ENCODE results near the gene SLC26A8.

SLC26A8 gene

GRCh38 chr6:35905841-35906498 lies 118.5 kb downstream of the SLC26A8 start:
- Histone ChIP-seq H3K4me1 (ENCODE audit: insufficient read depth, low read length) (no peaks in the 10 kb centered on the region), H2AFZ (ENCODE audit: low read depth, low read length) (no peak overlapping the region), H3K36me3 (ENCODE audit: insufficient read depth, low read length) (peaks cover 16% of the 10 kb centered on the region), H3K27me3 (ENCODE audit: insufficient read depth, low read length) (no peaks in the 10 kb centered on the region), H3K9me3 (ENCODE audit: low read length) (peaks cover 25% of the 10 kb centered on the region), H3K4me3 (ENCODE audit: low read length) (no peak overlapping the region)

GRCh38 chr6:35905141-35905785 lies 119.2 kb downstream of the SLC26A8 start:
- peaks cover 19% of the 10 kb centered on the region for H3K9me3 ChIP-seq (ENCODE audit: low read length)
- H2AFZ ChIP-seq (ENCODE audit: low read depth, low read length) = no peak overlapping the region
- H3K4me1 ChIP-seq (ENCODE audit: insufficient read depth, low read length) = no peaks in the 10 kb centered on the region
- no peak overlapping the region for H3K4me3 ChIP-seq (ENCODE audit: low read length)
- peaks cover 10% of the 10 kb centered on the region for H3K36me3 ChIP-seq (ENCODE audit: insufficient read depth, low read length)
- no peaks in the 10 kb centered on the region for H3K27me3 ChIP-seq (ENCODE audit: insufficient read depth, low read length)

- Histone ChIP-seq H3K36me3 (ENCODE audit: insufficient read depth, low read length) (peaks cover 8% of the 10 kb centered on the region), H3K4me3 (ENCODE audit: low read length) (no peak overlapping the region)
Measured at GRCh38 chr6:35903679-35904078, 120.8 kb downstream of the SLC26A8 start.

GRCh38 chr6:35900448-35900847 lies 124.0 kb downstream of the SLC26A8 start:
- Histone ChIP-seq H3K27me3 (ENCODE audit: insufficient read depth, low read length) (no peaks in the 10 kb centered on the region), H3K4me1 (ENCODE audit: insufficient read depth, low read length) (no peaks in the 10 kb centered on the region), H3K4me3 (ENCODE audit: low read length) (no peak overlapping the region), H2AFZ (ENCODE audit: low read depth, low read length) (no peak overlapping the region), H3K9me3 (ENCODE audit: low read length) (peaks cover 2% of the 10 kb centered on the region), H3K36me3 (ENCODE audit: insufficient read depth, low read length) (peaks cover 12% of the 10 kb centered on the region)

More at GRCh38 chr6:35903679-35904078, 120.8 kb downstream of the SLC26A8 start:
- Histone ChIP-seq H3K4me1 (ENCODE audit: insufficient read depth, low read length) (no peaks in the 10 kb centered on the region), H3K9me3 (ENCODE audit: low read length) (peaks cover 9% of the 10 kb centered on the region), H2AFZ (ENCODE audit: low read depth, low read length) (no peak overlapping the region), H3K27me3 (ENCODE audit: insufficient read depth, low read length) (no peaks in the 10 kb centered on the region)

GRCh38 chr6:35898003-35898402 lies 126.4 kb downstream of the SLC26A8 start:
- Histone ChIP-seq H3K9me3 (ENCODE audit: low read length) (peaks cover 2% of the 10 kb centered on the region), H3K27me3 (ENCODE audit: insufficient read depth, low read length) (no peaks in the 10 kb centered on the region), H3K36me3 (ENCODE audit: insufficient read depth, low read length) (peaks cover 3% of the 10 kb centered on the region), H3K4me3 (ENCODE audit: low read length) (no peak overlapping the region), H2AFZ (ENCODE audit: low read depth, low read length) (no peak overlapping the region), H3K4me1 (ENCODE audit: insufficient read depth, low read length) (no peaks in the 10 kb centered on the region)

GRCh38 chr6:35897486-35897885 lies 127.0 kb downstream of the SLC26A8 start:
- Histone ChIP-seq H3K4me1 (ENCODE audit: insufficient read depth, low read length) (no peaks in the 10 kb centered on the region), H3K27me3 (ENCODE audit: insufficient read depth, low read length) (no peaks in the 10 kb centered on the region), H3K9me3 (ENCODE audit: low read length) (peaks cover 2% of the 10 kb centered on the region), H2AFZ (ENCODE audit: low read depth, low read length) (no peak overlapping the region), H3K36me3 (ENCODE audit: insufficient read depth, low read length) (peaks cover 3% of the 10 kb centered on the region), H3K4me3 (ENCODE audit: low read length) (no peak overlapping the region)

- Histone ChIP-seq H3K27me3 (ENCODE audit: insufficient read depth, low read length) (no peaks in the 10 kb centered on the region), H3K4me3 (ENCODE audit: low read length) (no peak overlapping the region), H3K9me3 (ENCODE audit: low read length) (peaks cover 2% of the 10 kb centered on the region), H3K4me1 (ENCODE audit: insufficient read depth, low read length) (no peaks in the 10 kb centered on the region), H3K36me3 (ENCODE audit: insufficient read depth, low read length) (peaks cover 3% of the 10 kb centered on the region), H2AFZ (ENCODE audit: low read depth, low read length) (no peak overlapping the region)
Measured at GRCh38 chr6:35897036-35897435, 127.4 kb downstream of the SLC26A8 start.

GRCh38 chr6:35896228-35896627 lies 128.2 kb downstream of the SLC26A8 start:
- Histone ChIP-seq H3K27me3 (ENCODE audit: insufficient read depth, low read length) (no peaks in the 10 kb centered on the region), H3K36me3 (ENCODE audit: insufficient read depth, low read length) (peaks cover 3% of the 10 kb centered on the region), H3K4me3 (ENCODE audit: low read length) (no peak overlapping the region), H2AFZ (ENCODE audit: low read depth, low read length) (no peak overlapping the region), H3K9me3 (ENCODE audit: low read length) (peaks cover 2% of the 10 kb centered on the region), H3K4me1 (ENCODE audit: insufficient read depth, low read length) (no peaks in the 10 kb centered on the region)

GRCh38 chr6:35895560-35895959 lies 128.9 kb downstream of the SLC26A8 start:
- peaks cover 2% of the 10 kb centered on the region for H3K9me3 ChIP-seq (ENCODE audit: low read length)
- H3K4me3 ChIP-seq (ENCODE audit: low read length) = no peak overlapping the region
- H2AFZ ChIP-seq (ENCODE audit: low read depth, low read length) = no peak overlapping the region
- H3K4me1 ChIP-seq (ENCODE audit: insufficient read depth, low read length) = no peaks in the 10 kb centered on the region
- H3K27me3 ChIP-seq (ENCODE audit: insufficient read depth, low read length) = no peaks in the 10 kb centered on the region
- H3K36me3 ChIP-seq (ENCODE audit: insufficient read depth, low read length) = peaks cover 6% of the 10 kb centered on the region

- H3K9me3 ChIP-seq (ENCODE audit: low read length) = peaks cover 2% of the 10 kb centered on the region
- peaks cover 10% of the 10 kb centered on the region for H3K36me3 ChIP-seq (ENCODE audit: insufficient read depth, low read length)
- no peak overlapping the region for H3K4me3 ChIP-seq (ENCODE audit: low read length)
- no peaks in the 10 kb centered on the region for H3K4me1 ChIP-seq (ENCODE audit: insufficient read depth, low read length)
- H3K27me3 ChIP-seq (ENCODE audit: insufficient read depth, low read length) = no peaks in the 10 kb centered on the region
- H2AFZ ChIP-seq (ENCODE audit: low read depth, low read length) = no peak overlapping the region
Measured at GRCh38 chr6:35894776-35895175, 129.7 kb downstream of the SLC26A8 start.

Measured in neuron (in vitro differentiated cells).